Suppressor macrophage treated with lipopolysaccharide for 4 hours (primary cell): ENCODE data around the gene RAB44.
A peak's percentile ranks its signal among the peaks of the same experiment; 100 is the strongest.
"Not testable (repeated sequence)": the region's sequence is repeated elsewhere in the genome, so short reads cannot be mapped to it uniquely, and the experiment has no call there.

Source experiments
- DNase-seq: peaks from one replicate; pipeline ENCODE4 v3.0.0-alpha.2; 2020

The RAB44 gene

GRCh38 chr6:36697481-36697903 lies at the start of gene RAB44:
Gene RAB44, plus strand, starts transcription at chr6:36697826. Its CDS starts 6,410 bp downstream, at chr6:36704236.
- no peak for DNase-seq

- DNase-seq: no peak
Measured at GRCh38 chr6:36649086-36649485, 48.5 kb upstream of the RAB44 start.

GRCh38 chr6:36649701-36650484 lies 47.7 kb upstream of the RAB44 start:
- no peak for DNase-seq

GRCh38 chr6:36650848-36651478 lies 46.7 kb upstream of the RAB44 start:
- DNase-seq: peak; percentile 80

GRCh38 chr6:36651659-36652379 lies 45.8 kb upstream of the RAB44 start:
- DNase-seq: no peak

- DNase-seq: not testable (repeated sequence)
Measured at GRCh38 chr6:36654469-36654868, 43.2 kb upstream of the RAB44 start.

- no peak for DNase-seq
Measured at GRCh38 chr6:36655085-36655724, 42.4 kb upstream of the RAB44 start.

GRCh38 chr6:36656441-36656840 lies 41.2 kb upstream of the RAB44 start:
- DNase-seq: no peak

- no peak for DNase-seq
Measured at GRCh38 chr6:36657271-36657670, 40.4 kb upstream of the RAB44 start.

GRCh38 chr6:36657942-36658544 lies 39.6 kb upstream of the RAB44 start:
- peak; percentile 52 for DNase-seq

- no peak for DNase-seq
Measured at GRCh38 chr6:36659271-36659670, 38.4 kb upstream of the RAB44 start.

GRCh38 chr6:36660771-36661471 lies 36.7 kb upstream of the RAB44 start:
- no peak for DNase-seq

GRCh38 chr6:36662380-36662779 lies 35.2 kb upstream of the RAB44 start:
- DNase-seq: no peak

- DNase-seq: no peak
Measured at GRCh38 chr6:36662827-36663256, 34.8 kb upstream of the RAB44 start.

GRCh38 chr6:36663504-36664446 lies 33.9 kb upstream of the RAB44 start:
- DNase-seq: no peak

- DNase-seq: no peak
Measured at GRCh38 chr6:36665180-36665579, 32.4 kb upstream of the RAB44 start.

- DNase-seq: no peak
Measured at GRCh38 chr6:36666287-36666686, 31.3 kb upstream of the RAB44 start.

- peak; percentile 93 for DNase-seq
Measured at GRCh38 chr6:36666826-36667591, 30.6 kb upstream of the RAB44 start.

GRCh38 chr6:36668591-36668990 lies 29.0 kb upstream of the RAB44 start:
- no peak for DNase-seq

GRCh38 chr6:36669002-36669401 lies 28.6 kb upstream of the RAB44 start:
- DNase-seq: no peak
